Measurements from ENCODE around the gene KCNIP1. TPM values are rescaled to one million over a fixed set of nuclear protein-coding genes. Genes with fewer than 3 reads are reported as not detected.

KCNIP1 gene
- total RNA-seq, 1 donor from 2014 or later, result 0.45 TPM

DNA sequence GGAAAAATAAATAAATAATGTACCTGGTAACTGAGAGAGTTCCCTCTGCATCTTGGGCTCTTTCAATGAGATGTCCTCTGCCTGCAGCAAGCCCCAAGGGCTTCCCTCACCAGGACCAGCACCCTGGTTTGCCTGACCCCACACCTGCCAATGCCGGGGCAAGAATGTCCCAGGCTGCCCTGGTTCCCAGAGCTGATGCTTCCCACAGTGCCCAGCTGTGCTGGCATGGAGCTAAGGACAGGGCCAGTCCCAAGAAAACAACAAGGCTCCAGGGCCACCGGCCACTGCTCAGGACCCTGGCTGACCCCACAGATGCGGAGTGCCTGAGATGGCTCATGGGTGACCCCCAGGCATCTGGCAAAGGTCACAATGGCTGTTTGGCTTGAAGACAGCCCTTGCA lies 123.5 kb downstream of the KCNIP1 start:
- Histone ChIP-seq H3K4me3 (ENCODE audit: insufficient read depth, low read depth, low read length) (no peak overlapping the region), H3K4me2 (ENCODE audit: low read length) (no peak overlapping the region), H3K4me1 (ENCODE audit: insufficient read depth, low read length) (no peaks in the 10 kb centered on the region), H2AFZ (ENCODE audit: low read depth, low read length) (no peak overlapping the region), H3K27me3 (ENCODE audit: insufficient read depth, low read length) (no peaks in the 10 kb centered on the region), H3K36me3 (ENCODE audit: insufficient read depth, low read length) (no peaks in the 10 kb centered on the region), H3K9me3 (ENCODE audit: insufficient read depth, low read depth, low read length) (no peaks in the 10 kb centered on the region), H3K79me2 (ENCODE audit: insufficient read depth, low read length) (no peaks in the 10 kb centered on the region), H4K20me1 (ENCODE audit: insufficient read depth, low read length) (no peaks in the 10 kb centered on the region), H3K27ac (ENCODE audit: low read depth, low read length) (no peak overlapping the region), H3K9ac (ENCODE audit: low read length) (no peak overlapping the region)
- no peak overlapping the region for H3K4me3 Mint-ChIP-seq (ENCODE audit: unreplicated experiment)
- H3K27ac Mint-ChIP-seq (ENCODE audit: unreplicated experiment), result no peak overlapping the region
- TF ChIP-seq, protein P1, sequence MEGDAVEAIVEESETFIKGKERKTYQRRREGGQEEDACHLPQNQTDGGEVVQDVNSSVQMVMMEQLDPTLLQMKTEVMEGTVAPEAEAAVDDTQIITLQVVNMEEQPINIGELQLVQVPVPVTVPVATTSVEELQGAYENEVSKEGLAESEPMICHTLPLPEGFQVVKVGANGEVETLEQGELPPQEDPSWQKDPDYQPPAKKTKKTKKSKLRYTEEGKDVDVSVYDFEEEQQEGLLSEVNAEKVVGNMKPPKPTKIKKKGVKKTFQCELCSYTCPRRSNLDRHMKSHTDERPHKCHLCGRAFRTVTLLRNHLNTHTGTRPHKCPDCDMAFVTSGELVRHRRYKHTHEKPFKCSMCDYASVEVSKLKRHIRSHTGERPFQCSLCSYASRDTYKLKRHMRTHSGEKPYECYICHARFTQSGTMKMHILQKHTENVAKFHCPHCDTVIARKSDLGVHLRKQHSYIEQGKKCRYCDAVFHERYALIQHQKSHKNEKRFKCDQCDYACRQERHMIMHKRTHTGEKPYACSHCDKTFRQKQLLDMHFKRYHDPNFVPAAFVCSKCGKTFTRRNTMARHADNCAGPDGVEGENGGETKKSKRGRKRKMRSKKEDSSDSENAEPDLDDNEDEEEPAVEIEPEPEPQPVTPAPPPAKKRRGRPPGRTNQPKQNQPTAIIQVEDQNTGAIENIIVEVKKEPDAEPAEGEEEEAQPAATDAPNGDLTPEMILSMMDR (IDR thresholded peaks at IDR 0.05; ENCODE audit: insufficient read depth, low read depth, low read length), result no peak
- TF ChIP-seq EZH2 (IDR thresholded peaks at IDR 0.05; ENCODE audit: insufficient read depth, low read length), result no peak
- no peaks in the 10 kb centered on the region for H3K36me3 Mint-ChIP-seq (ENCODE audit: low read depth, unreplicated experiment)
- DNase-seq (ENCODE audit: low read depth), result no peak
- no peak for FAIRE-seq
- H3K4me1 Mint-ChIP-seq (ENCODE audit: low read depth, unreplicated experiment), result peaks cover 4% of the 10 kb centered on the region
- peaks cover 59% of the 10 kb centered on the region for H3K27me3 Mint-ChIP-seq (ENCODE audit: low read depth, unreplicated experiment)
- peaks cover 3% of the 10 kb centered on the region for H3K9me3 Mint-ChIP-seq (ENCODE audit: unreplicated experiment)

DNA sequence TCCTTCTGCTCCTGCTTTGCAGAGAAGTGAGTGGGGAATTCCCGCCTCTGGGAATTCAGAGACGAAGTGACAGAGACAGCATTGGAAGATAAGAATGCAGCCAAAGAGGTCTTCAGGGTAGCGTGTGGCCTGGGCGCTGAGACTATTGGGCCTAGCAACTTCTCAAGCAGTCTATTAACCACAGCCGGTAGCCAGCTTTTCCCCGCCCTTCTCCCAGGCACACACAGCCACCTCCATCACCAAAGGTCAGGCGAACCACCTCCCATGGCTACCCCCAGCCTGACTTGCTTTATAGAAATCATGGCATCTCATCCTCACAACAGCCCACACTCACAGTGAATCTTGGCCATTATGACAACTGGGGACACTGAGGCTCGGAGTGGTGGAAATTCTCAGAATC lies 124.2 kb downstream of the KCNIP1 start:
- Histone ChIP-seq H3K36me3 (ENCODE audit: insufficient read depth, low read length) (no peaks in the 10 kb centered on the region), H4K20me1 (ENCODE audit: insufficient read depth, low read length) (no peaks in the 10 kb centered on the region), H2AFZ (ENCODE audit: low read depth, low read length) (no peak overlapping the region), H3K4me3 (ENCODE audit: insufficient read depth, low read depth, low read length) (no peak overlapping the region), H3K27ac (ENCODE audit: low read depth, low read length) (no peak overlapping the region), H3K9ac (ENCODE audit: low read length) (no peak overlapping the region), H3K9me3 (ENCODE audit: insufficient read depth, low read depth, low read length) (no peaks in the 10 kb centered on the region), H3K4me2 (ENCODE audit: low read length) (no peak overlapping the region), H3K79me2 (ENCODE audit: insufficient read depth, low read length) (no peaks in the 10 kb centered on the region), H3K4me1 (ENCODE audit: insufficient read depth, low read length) (no peaks in the 10 kb centered on the region), H3K27me3 (ENCODE audit: insufficient read depth, low read length) (no peaks in the 10 kb centered on the region)
- H3K36me3 Mint-ChIP-seq (ENCODE audit: low read depth, unreplicated experiment), result no peaks in the 10 kb centered on the region
- H3K27ac Mint-ChIP-seq (ENCODE audit: unreplicated experiment), result no peak overlapping the region
- TF ChIP-seq, protein P1 (IDR thresholded peaks at IDR 0.05; ENCODE audit: insufficient read depth, low read depth, low read length), result no peak
- TF ChIP-seq EZH2 (IDR thresholded peaks at IDR 0.05; ENCODE audit: insufficient read depth, low read length), result no peak
- H3K27me3 Mint-ChIP-seq (ENCODE audit: low read depth, unreplicated experiment), result peaks cover 60% of the 10 kb centered on the region
- H3K4me1 Mint-ChIP-seq (ENCODE audit: low read depth, unreplicated experiment), result peaks cover 6% of the 10 kb centered on the region
- no peak for DNase-seq (ENCODE audit: low read depth)
- H3K4me3 Mint-ChIP-seq (ENCODE audit: unreplicated experiment), result no peak overlapping the region
- no peak for FAIRE-seq
- peaks cover 3% of the 10 kb centered on the region for H3K9me3 Mint-ChIP-seq (ENCODE audit: unreplicated experiment)

DNA sequence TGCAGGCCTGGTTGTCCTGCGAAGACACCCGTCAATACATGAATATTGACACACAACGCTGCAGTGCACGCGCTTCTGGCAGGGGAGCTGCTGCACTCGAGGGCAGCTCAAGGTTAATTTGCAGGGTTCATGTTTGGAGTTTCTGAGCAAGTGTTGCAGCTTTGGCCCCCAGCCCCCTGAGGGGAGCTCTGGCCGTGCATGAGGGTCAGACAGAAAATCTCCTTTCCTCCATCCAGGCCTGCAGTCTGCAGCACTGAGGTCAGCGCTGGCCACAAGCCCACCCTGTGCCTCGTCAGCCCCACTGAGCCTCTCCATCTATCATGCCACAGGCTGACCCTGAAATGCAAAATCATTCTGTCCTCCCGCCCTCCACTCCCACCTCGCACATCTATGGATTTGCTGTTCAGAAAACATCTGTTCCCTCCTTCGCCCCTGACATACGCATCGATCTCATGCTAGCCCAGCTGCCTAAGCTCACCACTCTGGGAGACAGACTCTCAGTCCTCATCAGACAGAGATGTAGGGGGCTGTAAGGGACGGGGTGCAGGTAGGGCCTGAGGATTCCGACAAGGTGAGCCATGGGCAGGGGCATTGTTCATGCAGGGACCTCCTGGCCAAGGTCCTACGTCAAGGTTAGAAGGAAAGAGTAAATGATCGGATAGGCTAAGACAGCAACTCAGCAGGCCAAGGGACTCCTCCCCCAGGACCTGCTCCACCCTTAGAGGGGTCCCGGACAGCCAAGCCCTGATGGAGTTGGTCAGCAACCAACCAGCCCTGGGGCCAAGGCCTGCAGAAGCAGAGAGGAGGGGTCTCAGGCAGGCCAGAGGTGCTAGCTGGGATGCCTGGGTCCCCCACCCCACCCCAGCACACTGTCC lies 125.1 kb downstream of the KCNIP1 start:
- peaks cover 2% of the 10 kb centered on the region for H3K9me3 Mint-ChIP-seq (ENCODE audit: unreplicated experiment)
- no peaks in the 10 kb centered on the region for H3K27me3 ChIP-seq (ENCODE audit: insufficient read depth, low read length)
- H3K9me3 ChIP-seq (ENCODE audit: insufficient read depth, low read depth, low read length), result no peaks in the 10 kb centered on the region
- TF ChIP-seq, protein P1 (IDR thresholded peaks at IDR 0.05; ENCODE audit: insufficient read depth, low read depth, low read length), result no peak
- TF ChIP-seq EZH2 (IDR thresholded peaks at IDR 0.05; ENCODE audit: insufficient read depth, low read length), result no peak
- FAIRE-seq (no peak), DNase-seq (ENCODE audit: low read depth) (no peak)
- no peak overlapping the region for H3K4me2 ChIP-seq (ENCODE audit: low read length)
- peaks cover 54% of the 10 kb centered on the region for H3K27me3 Mint-ChIP-seq (ENCODE audit: low read depth, unreplicated experiment)
- no peak overlapping the region for H3K4me3 Mint-ChIP-seq (ENCODE audit: unreplicated experiment)
- no peaks in the 10 kb centered on the region for H3K36me3 ChIP-seq (ENCODE audit: insufficient read depth, low read length)
- peaks cover 7% of the 10 kb centered on the region for H3K4me1 ChIP-seq (ENCODE audit: insufficient read depth, low read length)
- no peaks in the 10 kb centered on the region for H3K79me2 ChIP-seq (ENCODE audit: insufficient read depth, low read length)
- H3K9ac ChIP-seq (ENCODE audit: low read length), result no peak overlapping the region
- no peaks in the 10 kb centered on the region for H4K20me1 ChIP-seq (ENCODE audit: insufficient read depth, low read length)
- H3K27ac Mint-ChIP-seq (ENCODE audit: unreplicated experiment), result no peak overlapping the region
- H3K4me1 Mint-ChIP-seq (ENCODE audit: low read depth, unreplicated experiment), result peaks cover 13% of the 10 kb centered on the region
- no peak overlapping the region for H3K4me3 ChIP-seq (ENCODE audit: insufficient read depth, low read depth, low read length)
- no peak overlapping the region for H2AFZ ChIP-seq (ENCODE audit: low read depth, low read length)
- H3K36me3 Mint-ChIP-seq (ENCODE audit: low read depth, unreplicated experiment), result no peaks in the 10 kb centered on the region
- no peak overlapping the region for H3K27ac ChIP-seq (ENCODE audit: low read depth, low read length)
